Measurements from ENCODE around the gene GOLGA8M.
A peak's percentile ranks its signal among the peaks of the same experiment; 100 is the strongest.
"Not testable (repeated sequence)": the region's sequence is repeated elsewhere in the genome, so short reads cannot be mapped to it uniquely, and the experiment has no call there.

Gene GOLGA8M, protein sequence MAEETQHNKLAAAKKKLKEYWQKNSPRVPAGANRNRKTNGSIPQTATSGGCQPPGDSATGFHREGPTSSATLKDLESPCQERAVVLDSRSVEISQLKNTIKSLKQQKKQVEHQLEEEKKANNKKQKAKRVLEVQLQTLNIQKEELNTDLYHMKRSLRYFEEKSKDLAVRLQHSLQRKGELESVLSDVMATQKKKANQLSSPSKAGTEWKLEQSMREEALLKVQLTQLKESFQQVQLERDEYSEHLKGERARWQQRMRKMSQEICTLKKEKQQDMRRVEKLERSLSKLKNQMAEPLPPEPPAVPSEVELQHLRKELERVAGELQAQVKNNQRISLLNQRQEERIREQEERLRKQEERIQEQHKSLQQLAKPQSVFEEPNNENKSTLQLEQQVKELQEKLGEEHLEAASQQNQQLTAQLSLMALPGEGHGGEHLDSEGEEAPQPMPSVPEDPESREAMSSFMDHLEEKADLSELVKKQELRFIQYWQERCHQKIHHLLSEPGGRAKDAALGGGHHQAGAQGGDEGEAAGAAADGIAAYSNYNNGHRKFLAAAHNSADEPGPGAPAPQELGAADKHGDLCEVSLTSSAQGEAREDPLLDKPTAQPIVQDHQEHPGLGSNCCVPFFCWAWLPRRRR

DNA sequence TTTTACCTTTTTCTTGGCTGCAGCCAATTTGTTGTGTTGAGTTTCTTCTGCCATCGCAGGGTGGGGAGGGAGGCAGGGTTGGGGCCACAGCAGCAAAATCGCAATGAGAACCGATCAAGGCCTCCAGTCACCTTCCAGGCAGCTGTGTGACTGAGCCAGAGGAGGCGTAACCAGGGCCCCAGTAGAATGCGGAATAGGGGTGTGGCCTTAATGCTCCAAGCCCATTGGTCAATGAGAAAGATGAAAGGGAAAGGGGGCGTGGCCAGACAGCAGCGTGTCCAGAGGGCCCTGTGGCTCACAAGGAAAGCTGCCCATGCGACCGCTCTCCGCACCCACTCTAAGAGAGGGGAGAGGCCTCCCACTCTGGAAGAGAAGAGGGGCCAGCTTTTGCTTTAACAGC is at the start of gene GOLGA8M:
Gene GOLGA8M (minus strand): TSS at position 152 of the 400 bp plus-strand sequence. CDS start 98 bp downstream, at position 54.
- not testable (repeated sequence) for DNase-seq

DNA sequence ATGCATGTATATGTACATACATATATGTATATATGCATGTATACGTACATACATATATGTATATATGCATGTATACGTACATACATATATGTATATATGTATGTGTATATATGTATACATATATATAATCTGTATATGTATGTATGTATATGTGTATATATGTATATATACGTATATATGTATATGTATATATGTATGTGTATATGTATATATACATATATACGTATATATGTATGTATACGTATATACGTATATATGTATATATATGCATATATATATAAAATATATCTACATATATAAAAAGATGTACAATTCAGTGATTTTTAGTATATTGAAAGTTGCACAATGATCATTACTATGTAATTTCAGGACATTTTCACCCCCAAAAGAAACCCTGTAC is 30.7 kb upstream of the GOLGA8M start:
- not testable (repeated sequence) for DNase-seq

DNA sequence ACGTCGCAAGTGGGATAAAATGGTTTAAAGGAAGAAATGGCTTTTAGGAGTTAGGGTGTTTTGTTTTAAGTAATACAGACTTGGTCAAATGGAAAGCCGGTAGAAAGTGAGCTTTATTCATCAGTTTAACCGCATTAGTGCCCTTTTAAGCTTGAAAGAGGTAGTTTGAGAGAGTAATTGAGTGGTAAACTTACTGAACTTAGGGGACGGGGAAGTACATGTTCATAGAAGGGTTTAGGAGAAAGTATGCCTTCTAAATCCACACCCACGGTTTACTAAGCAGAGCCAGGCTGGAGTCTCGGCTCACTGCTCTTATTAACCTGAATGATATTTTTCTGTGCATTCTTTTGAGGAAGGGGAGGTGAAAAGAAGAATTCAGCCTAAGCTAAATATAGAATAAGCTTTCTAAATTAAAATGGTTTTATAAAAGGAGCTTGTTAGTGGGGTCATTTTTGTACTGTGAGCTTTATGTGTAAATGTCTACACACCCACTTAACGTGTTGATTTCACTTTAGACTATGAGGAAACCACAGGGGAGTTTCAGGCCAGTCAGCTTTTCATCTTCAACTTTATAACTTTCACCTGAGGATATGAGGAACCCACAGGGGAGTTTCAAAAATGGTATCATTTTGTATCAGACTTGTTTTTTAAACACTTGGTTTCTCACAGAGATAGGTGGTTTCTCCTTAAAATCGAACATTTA is 26.5 kb upstream of the GOLGA8M start:
- not testable (repeated sequence) for DNase-seq

DNA sequence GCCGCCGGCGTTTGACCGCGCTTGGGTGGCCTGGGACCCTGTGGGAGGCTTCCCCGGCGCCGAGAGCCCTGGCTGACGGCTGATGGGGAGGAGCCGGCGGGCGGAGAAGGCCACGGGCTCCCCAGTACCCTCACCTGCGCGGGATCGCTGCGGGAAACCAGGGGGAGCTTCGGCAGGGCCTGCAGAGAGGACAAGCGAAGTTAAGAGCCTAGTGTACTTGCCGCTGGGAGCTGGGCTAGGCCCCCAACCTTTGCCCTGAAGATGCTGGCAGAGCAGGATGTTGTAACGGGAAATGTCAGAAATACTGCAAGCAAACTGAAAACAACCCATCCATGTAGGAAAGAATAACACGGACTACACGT is 26.0 kb upstream of the GOLGA8M start:
- not testable (repeated sequence) for DNase-seq

DNA sequence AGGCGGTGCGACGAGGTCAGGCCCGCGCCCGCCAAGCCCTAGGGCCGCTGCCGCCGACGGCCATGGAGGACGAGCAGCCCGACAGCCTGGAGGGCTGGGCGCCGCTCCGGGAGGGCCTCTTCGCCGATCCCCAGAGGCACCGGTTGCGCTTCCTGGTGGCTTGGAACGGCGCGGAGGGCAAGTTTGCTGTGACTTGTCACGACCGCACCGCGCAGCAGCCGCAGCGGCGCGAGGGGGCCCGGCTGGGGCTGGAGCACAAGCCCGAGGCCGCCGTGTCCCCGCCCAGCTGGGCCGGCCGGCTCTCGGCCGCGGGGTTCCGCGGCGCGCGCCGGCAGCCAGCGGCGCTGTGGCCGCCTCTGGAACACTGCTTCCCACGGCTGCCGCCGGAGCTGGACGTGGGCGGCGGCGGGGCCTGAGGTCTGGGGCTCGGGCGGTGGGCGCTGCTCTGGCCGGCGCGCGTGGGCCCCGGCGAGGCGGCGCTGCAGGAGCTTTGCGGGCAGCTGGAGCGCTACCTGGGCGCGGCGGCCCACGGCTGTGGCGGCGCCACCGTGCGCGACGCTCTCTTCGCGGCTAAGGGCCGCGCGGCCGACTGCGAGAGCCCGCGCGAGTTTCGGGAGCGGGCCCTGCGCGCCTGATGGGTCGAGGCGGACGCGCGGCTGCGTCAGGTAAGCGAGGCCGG is 25.4 kb upstream of the GOLGA8M start:
- peak; percentile 20 for DNase-seq

DNA sequence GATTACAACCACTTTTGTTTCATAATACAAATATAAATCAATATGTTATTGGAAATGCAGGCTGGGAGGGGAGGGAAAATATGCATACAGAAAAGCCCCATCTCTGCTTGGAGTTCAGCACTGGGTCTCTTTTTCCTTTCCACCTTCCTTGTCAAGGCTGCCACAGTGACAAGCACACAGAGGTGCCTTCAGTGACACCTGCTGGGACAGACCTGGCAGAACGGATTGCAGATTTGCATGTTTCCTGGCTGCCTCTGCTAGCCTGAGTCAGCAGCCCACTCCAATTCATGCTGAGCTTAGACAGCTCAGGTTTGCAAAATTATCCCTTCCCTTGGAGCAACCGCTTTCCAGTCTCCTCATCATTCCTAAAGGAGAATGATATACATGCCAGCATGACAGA is 15.8 kb upstream of the GOLGA8M start:
- peak; percentile 4 for DNase-seq

DNA sequence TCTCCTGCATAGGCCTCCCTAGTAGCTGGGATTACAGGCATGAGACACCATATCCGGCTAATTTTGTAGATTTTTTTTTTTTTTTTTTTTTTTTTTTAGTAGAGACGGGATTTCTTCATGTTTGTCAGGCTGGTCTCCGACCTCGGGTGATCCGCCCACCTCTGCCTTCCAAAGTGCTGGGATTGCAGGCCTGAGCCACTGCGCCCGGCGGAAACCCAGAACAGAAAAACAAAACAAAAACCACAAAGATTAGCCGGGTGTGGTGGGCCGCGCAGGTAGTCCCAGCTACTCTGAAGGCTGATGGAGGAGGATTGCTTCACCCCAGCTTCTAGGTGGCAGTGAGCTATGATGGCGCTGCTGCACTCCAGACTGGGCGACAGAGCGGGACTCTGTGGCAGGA is 14.8 kb upstream of the GOLGA8M start:
- DNase-seq, result not testable (repeated sequence)

DNA sequence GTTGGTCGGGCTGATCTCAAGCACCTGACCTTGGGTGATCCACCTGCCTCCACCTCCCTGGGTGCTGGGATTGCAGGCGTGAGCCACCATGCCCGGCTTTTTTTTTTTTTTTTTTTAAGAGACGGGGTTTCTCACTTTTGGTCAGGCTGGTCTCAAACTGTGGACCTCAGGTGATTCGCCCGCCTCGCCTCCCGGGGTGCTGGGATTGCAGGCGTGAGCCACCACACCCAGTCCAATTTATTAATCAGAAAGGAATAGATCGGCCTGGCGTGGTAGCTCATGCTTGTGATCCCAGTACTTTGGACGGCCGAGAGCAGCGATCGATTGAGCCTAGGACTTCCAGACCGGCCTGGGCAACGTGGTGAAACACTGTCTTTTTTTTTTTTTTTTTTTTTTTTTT is 13.9 kb upstream of the GOLGA8M start:
- DNase-seq, result no peak

DNA sequence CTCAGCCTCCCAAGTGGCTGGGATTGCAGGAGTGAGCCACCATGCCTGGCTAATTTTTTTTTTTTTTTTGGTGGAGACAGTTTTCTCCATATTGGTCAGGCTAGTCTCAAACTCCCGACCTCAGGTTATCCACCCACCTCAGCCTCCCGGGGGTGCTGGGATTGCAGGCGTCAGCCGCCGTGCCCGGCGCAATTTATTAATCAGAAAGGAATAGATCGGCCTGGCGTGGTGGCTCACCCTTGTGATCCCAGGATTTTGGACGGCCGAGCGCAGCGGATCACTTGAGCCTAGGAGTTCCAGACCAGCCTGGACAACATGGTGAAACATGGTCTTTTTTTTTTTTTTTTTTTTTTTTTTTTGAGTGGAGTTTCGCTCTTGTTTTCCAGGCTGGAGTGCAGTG is 13.3 kb upstream of the GOLGA8M start:
- no peak for DNase-seq

DNA sequence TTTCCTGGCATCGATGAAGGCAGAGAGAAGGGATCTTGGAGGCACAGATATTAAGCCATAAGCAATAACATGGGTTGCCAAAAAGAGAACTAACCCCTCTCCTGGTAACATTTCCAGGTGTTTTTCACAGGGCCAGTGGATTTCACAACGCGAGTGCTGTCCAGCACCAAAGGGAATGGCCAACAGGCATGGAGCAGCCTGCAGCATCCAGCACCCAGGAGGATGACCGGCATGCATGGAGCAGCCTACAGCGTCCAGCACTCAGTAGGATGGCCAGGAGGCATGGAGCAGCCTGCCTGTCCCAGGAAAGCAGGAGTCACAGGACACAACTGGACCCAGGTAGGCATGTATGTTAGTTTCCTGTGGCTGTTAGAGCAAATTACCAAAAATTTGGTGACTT is 11.8 kb upstream of the GOLGA8M start:
- DNase-seq, result not testable (repeated sequence)

DNA sequence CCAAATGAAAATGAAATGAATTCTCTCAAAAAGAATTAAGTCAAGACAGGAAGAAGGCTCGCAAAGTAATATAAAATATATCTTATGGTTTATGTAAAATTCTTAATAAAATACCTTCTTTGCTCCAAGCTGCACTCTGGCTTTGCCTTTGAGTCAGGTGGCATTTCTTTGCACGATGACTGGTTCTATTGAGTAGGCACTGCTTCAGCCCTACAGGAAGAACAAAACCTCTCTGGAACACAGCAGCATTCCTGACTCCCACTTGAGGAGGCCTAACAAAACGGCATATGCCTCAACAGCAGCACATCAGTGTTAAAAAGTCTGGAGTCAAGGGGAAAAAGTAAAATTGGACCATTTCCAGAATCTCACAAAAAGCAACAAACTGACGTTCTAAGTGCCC is 7.4 kb upstream of the GOLGA8M start:
- DNase-seq, result not testable (repeated sequence)

DNA sequence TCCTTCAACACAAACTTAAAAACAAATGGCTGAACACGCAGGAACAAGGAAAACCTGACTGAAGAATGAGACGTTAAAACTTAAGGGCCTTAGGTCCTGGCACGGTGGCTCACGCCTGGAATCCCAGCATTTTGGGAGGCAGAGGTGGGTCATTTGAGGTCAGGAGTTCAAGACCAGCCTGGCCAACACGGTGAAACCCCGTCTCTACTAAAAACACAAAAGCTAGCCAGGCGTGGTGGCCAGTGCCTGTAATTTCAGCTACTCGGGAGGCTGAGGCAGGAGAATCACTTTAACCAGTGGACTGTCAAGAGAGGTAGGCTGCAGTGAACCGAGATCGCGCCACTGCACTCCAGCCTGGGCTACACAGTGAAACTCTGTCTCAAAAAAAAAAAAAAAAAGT is 6.4 kb upstream of the GOLGA8M start:
- not testable (repeated sequence) for DNase-seq

DNA sequence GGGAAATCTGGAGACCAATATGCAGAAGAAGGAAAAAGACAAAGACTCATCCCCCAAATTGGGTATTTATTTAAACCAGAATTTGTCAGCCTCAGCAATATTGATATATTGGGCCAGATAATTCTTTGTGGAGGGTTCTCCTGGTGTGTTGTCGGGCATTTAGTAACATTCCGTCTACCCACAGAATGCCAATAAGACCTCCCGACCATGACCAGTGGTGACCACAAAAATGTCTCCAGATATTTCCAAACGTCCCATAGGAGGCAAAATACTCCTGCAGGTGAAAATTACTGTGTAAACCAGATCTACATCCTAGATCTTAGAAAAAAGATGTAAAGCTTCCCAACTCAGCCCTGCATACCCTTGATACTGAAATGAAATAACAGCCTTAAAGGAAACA is 2.0 kb upstream of the GOLGA8M start:
- not testable (repeated sequence) for DNase-seq

DNA sequence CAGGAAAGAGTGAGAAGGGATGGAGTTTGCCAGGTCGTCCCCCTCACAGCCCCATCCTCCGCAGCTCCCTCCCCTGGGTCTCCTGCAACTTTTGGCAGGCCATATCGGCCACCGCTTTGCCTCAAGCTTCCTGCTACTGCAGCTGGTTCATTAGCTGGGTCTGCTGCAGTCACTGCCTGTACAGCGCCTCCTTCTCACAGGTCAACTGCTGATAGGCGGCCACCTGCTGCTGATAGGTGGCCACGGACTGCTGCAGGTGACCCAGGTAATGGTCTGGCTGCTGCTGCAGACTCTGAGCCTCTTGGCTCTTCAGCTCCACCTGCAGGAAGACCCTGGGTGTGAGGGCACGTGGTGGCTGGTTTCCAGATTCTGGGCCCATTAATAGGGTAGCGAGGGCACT is 8.3 kb downstream of the GOLGA8M start:
- DNase-seq, result not testable (repeated sequence)

DNA sequence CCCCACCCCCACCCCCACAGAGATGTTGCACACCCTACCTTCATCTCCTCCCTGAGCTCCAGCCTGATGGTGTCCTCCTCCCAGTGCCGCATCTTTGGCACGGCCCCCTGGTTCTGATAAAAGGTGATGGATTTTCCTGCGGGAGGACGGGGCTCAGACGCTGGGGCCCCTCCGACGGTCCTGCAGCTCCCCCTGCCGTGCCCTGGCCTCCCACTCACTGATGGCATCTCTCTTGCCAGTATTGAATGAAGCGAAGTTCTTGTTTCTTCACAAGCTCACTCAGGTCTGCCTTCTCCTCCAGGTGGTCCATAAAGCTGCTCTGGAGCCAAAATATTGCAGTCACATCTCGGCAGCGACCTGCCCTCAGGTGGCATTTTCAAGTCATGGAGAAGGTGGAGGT is 9.8 kb downstream of the GOLGA8M start:
- not testable (repeated sequence) for DNase-seq

DNA sequence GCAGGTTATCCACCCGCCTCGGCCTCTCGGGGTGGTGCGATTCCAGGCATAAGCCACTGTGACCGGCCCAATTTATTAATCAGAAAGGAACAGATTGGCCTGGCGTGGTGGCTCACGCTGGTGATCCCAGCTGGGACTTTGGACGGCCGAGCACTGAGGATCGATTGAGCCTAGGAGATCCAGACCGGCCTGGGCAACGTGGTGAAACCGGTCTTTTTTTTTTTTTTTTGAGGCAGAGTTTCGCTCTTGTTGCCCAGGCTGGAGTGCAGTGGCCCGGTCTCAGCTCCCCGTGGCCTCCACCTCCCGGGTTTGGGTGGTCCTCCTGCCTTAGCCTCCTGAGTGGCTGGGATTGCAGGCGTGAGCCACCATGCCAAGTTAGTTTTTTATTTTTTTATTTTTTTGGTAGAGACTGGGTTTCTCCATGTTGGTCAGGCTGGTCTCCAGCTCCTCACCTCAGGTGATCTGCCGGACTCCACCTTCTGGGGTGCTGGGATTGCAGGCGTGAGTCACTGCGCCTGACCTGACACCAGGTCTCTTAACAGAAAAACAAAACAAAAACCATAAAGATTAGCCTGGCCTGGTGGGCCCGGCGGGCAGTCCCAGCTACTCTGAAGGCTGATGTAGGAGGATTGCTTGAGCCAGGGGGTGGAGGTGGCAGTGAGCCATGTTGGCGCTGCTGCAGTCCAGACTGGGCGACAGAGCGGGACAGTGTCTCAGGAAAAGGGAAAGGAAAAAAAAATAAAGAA is 18.0 kb downstream of the GOLGA8M start:
- DNase-seq, result not testable (repeated sequence)

DNA sequence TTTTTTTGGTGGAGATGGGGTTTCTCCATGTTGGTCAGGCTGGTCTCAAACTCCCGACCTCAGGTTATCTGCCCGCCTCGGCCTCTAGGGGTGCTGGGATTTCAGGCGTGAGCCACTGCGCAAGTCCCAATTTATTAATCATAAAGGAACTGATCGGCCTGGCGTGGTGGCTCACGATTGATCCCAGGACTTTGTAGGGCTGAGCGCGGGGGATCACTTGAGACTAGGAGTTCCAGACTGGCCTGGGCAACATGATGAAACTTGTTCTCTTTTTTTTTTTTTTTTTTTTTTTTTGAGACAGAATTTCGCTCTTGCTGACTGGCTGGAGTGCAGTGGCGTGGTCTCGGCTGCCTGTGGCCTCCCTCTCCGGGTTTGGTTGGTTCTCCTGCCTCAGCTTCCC is 19.2 kb downstream of the GOLGA8M start:
- DNase-seq, result not testable (repeated sequence)

DNA sequence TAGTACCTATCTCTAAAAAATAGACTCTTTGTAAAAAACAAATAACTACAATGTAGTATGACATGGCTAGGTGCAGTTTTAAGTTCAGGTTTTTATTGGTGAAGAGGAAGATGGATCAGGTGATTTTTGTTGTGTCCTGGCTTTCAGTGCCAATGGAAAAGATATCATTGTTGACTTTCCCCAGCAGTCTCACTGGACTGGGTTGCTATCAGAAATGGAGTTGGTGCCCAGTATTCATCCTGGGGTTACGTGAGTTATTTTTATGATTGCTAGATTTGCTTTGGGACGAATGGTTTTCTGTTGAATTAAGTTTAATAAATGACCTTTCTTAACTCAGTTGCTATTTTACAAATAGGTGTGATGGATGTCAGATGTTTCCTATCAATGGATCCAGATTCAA is 38.7 kb downstream of the GOLGA8M start:
- DNase-seq, result not testable (repeated sequence)

DNA sequence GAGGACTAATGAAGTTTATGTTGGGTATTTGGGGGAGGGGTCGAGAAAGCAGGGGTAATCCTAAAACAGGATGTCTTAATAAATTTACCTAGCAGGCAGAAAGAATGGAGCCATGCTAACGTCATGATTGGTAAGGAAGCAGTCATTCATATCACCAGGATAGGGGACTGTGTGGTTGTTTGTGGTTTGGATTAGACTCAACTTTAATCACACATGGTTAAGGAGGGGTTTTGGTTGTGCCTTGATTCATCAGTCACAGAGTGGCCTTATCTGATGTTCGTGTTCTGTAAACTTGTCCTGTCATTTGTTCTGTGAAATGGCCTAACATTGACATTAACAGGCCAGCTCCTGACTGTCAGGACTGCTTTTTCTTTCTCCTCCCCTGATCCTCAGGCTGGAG is 40.1 kb downstream of the GOLGA8M start:
- DNase-seq, result not testable (repeated sequence)

DNA sequence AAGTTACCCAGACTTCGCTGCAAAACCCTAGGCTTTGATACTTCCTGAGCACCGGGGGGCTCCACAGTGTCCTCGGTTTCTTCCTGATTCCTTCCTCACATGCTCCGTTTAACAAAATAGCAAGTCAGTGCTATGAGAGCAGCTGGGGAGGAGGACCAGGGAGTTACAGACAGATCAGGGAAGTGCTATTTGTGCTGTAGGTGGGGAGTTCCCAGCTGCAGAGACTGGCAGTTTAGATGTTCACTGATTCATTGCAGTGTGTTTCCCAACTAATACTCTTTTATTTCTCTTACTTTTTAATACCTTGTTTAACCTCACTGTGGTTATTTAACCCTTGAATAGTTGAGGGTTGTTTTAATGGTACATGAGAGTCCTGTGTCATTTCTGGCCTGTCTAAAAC is 45.8 kb downstream of the GOLGA8M start:
- DNase-seq, result not testable (repeated sequence)

DNA sequence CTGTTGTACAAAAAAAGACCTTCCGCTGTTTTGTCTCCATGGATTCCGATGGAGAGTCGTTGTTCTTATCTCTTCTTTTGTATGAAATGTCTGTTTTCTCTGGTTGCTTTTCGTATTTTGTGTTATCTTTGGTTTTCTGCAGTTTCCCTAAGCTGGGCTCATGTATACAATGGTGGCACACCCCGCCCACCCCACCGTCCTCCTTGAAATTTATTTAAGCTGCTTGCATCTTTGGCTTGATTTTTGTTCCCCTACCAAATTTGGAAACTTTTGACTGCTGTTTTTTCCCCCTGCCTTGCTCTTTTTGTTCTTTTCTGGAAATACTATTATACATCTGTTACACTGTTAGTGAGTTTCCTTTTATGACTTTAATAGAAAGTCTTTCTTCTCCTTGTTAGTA is 47.6 kb downstream of the GOLGA8M start:
- not testable (repeated sequence) for DNase-seq

DNA sequence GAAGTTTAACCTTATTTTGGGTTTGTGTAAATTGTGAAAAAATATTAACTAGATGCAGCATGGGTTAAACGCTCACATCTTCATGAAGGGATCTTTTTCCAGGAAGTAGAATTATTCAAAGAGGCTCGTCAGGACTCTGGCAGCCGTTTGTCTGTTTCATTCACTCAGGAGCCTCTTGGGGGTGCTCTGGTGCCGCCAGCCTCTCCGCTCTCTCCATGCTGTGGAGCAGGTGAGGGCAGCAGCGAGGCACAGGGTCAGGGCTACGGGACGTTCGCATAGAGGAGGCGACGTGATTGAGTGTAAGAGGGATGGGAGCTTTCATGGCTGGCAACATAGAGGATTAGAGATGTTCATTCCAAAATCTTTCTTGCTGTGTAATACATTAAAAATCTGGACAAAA is 48.5 kb downstream of the GOLGA8M start:
- DNase-seq, result not testable (repeated sequence)
